ENCODE measurements around the gene PFN4.

PFN4 gene

GRCh38 chr2:24077879-24078278 lies 45.3 kb downstream of the PFN4 start:
- DNase-seq (ENCODE audit: low spot score): no peak

GRCh38 chr2:24077535-24077877 lies 45.6 kb downstream of the PFN4 start:
- no peak for DNase-seq (ENCODE audit: low spot score)

- DNase-seq (ENCODE audit: low spot score): no peak
Measured at GRCh38 chr2:24076849-24077534, 46.1 kb downstream of the PFN4 start.

- peak; percentile 99 for DNase-seq (ENCODE audit: low spot score)
Measured at GRCh38 chr2:24075915-24076848, 47.0 kb downstream of the PFN4 start, which contains the start of gene SF3B6. SF3B6 (minus strand) TSS chr2:24076326; CDS start chr2:24076229, 97 bp downstream.

- no peak for DNase-seq (ENCODE audit: low spot score)
Measured at GRCh38 chr2:24075259-24075658, 47.9 kb downstream of the PFN4 start.

GRCh38 chr2:24073816-24074215 lies 49.3 kb downstream of the PFN4 start:
- DNase-seq (ENCODE audit: low spot score): peak; percentile 38

GRCh38 chr2:24072259-24072658 lies 50.9 kb downstream of the PFN4 start:
- no peak for DNase-seq (ENCODE audit: low spot score)

GRCh38 chr2:24065341-24065740 lies 57.8 kb downstream of the PFN4 start:
- DNase-seq (ENCODE audit: low spot score): no peak

Measured in activated CD4-positive, alpha-beta T cell treated with anti-CD3 and anti-CD28 coated beads, Interleukin-2, Interleukin-4, amounts not matched to agents 100 ng/mL and 50 ng/mL, durations not matched to agents 16 hours and 8 hours (primary cell).